Measurements from ENCODE around the gene E2F2.
"Not testable (repeated sequence)": the region's sequence is repeated elsewhere in the genome, so short reads cannot be mapped to it uniquely, and the experiment has no call there.

The E2F2 gene

DNA sequence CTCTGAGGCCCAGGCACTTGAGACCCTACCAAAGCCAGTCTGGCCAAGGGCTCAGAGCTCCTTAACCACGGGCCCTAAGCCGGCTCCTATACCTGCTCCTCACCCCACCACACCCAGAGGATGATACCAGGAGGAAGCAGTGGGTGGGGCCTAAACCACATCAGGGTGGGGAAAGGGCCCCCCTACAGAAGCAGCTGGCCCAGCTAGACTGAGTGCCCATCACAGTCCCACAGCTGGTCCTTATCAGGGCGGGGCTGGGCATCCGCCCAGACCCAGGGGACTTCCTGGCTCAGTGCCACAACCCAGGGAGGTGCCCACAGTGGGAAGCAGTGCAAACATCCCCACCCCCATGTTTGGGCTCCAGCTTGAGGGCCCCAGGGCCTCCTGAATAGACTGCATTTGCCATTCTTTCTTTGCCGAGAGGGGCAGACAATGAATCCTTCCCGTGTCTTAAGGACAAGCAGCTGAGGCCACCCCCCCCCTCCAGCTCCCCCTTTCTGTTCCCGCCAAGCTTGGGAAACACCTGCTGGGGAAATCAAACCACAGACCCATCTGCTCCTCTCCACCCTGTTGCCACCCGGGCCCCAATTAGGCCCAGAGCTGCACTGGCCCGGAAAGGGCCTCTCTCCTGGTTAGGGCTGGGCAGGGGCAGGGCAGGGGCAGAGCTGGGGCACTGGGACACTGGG lies 6.2 kb downstream of the E2F2 start:
- Mint-ChIP-seq H3K27me3 (no peaks in the 10 kb centered on the region), H3K9me3 (no peaks in the 10 kb centered on the region), H3K4me1 (peaks cover 72% of the 10 kb centered on the region), H3K27ac (peak overlapping the region; percentile 86 to 93), H3K4me3 (peak overlapping the region; percentile 72 to 73)
- ATAC-seq (peak; percentile 42), DNase-seq (peak in 1 of 2 donors; percentile 37)

GRCh38 chr1:23524163-23524562 lies 6.9 kb downstream of the E2F2 start:
- Mint-ChIP-seq H3K4me3 (no peak overlapping the region), H3K9me3 (no peaks in the 10 kb centered on the region), H3K27me3 (no peaks in the 10 kb centered on the region), H3K4me1 (peaks cover 65% of the 10 kb centered on the region), H3K27ac (peak overlapping the region in 1 of 2 donors; percentile 46)
- DNase-seq = no peak
- ATAC-seq = no peak

DNA sequence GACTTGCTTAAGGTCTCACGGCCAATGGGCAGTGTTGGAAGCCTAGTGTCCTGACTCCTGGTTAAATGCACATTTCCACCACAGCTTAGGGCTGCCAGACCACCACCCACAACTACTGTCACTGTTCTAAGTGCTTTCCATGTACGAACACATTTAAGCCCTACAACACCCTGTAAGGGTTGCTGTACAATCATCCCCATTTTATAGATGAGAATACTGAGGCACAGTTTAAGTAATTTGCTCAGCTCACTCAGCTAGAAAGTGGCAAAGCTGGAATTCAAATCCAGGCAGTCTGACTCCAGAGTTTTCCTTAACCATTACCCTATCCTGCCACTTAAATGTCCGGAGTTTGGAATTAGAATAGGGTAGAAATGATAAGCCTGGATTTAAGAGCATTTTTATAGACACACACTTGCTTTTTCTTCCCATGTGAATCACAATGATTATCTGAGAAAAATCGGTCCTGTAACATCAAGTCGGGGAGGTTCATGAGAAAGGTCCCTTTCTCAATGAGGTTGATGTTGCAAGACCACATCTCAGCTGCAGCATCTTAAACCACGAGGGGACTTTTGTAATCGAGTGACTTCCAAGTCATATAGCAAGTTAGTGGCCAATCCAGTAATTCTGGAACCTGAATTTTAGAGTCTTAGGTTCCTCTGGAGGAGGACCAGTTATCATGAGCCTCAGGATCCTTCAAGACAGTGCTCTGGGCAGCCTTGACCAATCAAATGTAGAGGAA lies 8.6 kb downstream of the E2F2 start:
- Mint-ChIP-seq H3K9me3 (no peaks in the 10 kb centered on the region), H3K27me3 (no peaks in the 10 kb centered on the region), H3K4me3 (no peak overlapping the region), H3K27ac (no peak overlapping the region), H3K4me1 (peaks cover 47% of the 10 kb centered on the region)
- ATAC-seq (peak; percentile 78), DNase-seq (peak in 1 of 2 donors; percentile 39)

DNA sequence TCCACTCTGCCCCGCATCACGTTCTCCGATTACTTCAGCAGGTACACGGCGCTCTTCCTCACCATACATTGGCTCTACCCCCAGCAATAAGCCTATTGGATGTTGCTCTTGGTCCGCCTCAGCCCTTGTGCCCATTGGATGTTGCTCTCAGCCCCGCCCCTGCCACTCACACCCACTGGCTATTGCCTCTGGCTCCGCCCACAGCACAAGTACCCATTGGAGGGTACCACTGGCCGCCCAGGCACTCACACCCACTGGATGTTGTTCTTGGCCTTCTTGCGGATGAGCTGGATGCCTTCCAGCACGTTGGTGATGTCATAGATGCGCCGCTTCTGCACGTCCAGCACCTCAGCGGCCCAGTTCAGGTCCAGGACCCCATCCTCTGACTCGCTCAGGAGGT lies 9.4 kb downstream of the E2F2 start:
- Mint-ChIP-seq H3K9me3 (no peaks in the 10 kb centered on the region), H3K27me3 (no peaks in the 10 kb centered on the region), H3K4me3 (no peak overlapping the region), H3K27ac (no peak overlapping the region), H3K4me1 (peaks cover 39% of the 10 kb centered on the region)
- ATAC-seq (no peak), DNase-seq (no peak)

GRCh38 chr1:23517581-23517980 lies 13.5 kb downstream of the E2F2 start:
- Mint-ChIP-seq H3K4me3 (no peak overlapping the region), H3K27me3 (no peaks in the 10 kb centered on the region), H3K4me1 (peaks cover 4% of the 10 kb centered on the region), H3K27ac (no peak overlapping the region), H3K9me3 (no peaks in the 10 kb centered on the region)
- ATAC-seq (no peak), DNase-seq (no peak)

DNA sequence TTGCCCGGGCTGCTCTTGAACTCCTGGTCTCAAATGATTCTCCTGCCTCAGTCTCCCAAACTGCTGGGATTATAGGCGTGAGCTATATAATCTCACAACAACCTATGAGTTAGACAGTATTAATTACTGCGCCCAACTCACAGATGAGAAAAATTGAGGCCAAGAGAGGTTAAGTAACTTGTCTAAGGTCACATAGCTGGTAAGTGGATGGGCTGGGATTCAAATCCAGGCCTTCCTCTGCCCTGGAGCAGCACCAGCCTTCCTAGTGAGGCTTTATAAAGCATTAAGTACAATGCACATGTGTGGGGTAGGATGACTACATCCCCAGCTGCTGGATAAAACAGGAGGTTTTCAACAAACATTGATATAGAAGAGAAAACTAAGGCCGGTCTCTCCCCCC lies 15.1 kb downstream of the E2F2 start:
- no peak for DNase-seq
- no peak overlapping the region for H3K27ac Mint-ChIP-seq
- no peak for ATAC-seq
- no peaks in the 10 kb centered on the region for H3K27me3 Mint-ChIP-seq
- H3K4me1 Mint-ChIP-seq = no peaks in the 10 kb centered on the region
- no peak overlapping the region for H3K4me3 Mint-ChIP-seq
- H3K9me3 Mint-ChIP-seq = no peaks in the 10 kb centered on the region

- Mint-ChIP-seq H3K9me3 (no peaks in the 10 kb centered on the region), H3K27me3 (no peaks in the 10 kb centered on the region), H3K27ac (no peak overlapping the region), H3K4me1 (no peaks in the 10 kb centered on the region), H3K4me3 (no peak overlapping the region)
- ATAC-seq = no peak
- no peak for DNase-seq
Measured at GRCh38 chr1:23514111-23514679, 16.8 kb downstream of the E2F2 start.

- Mint-ChIP-seq H3K27ac (no peak overlapping the region), H3K27me3 (no peaks in the 10 kb centered on the region), H3K9me3 (no peaks in the 10 kb centered on the region), H3K4me3 (no peak overlapping the region), H3K4me1 (no peaks in the 10 kb centered on the region)
- no peak for DNase-seq
- no peak for ATAC-seq
Measured at GRCh38 chr1:23509896-23510295, 21.1 kb downstream of the E2F2 start.

GRCh38 chr1:23506376-23507107 lies 24.5 kb downstream of the E2F2 start:
- Mint-ChIP-seq H3K4me3 (no peak overlapping the region), H3K27me3 (no peaks in the 10 kb centered on the region), H3K9me3 (no peaks in the 10 kb centered on the region), H3K4me1 (no peaks in the 10 kb centered on the region), H3K27ac (no peak overlapping the region)
- ATAC-seq (no peak), DNase-seq (no peak)

DNA sequence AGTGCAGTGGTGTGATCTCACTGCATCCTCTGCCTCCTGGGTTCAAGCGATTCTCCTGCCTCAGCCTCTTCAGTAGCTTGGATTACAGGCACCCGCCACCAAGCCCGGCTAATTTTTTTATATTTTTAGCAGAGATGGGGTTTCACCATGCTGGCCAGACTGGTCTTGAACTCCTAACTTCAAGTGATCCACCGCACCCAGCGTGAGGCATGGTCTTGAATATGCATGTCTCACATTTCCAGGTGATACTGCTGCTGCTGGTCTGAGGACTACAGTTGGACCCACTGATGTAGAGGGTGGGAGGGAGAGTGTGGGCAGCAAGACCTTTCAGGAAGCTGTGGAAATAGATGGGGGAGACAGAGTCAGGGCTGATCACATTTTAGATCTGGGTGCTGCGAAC lies 25.2 kb downstream of the E2F2 start:
- ATAC-seq (no peak), DNase-seq (no peak)
- H3K27ac Mint-ChIP-seq = no peak overlapping the region
- no peaks in the 10 kb centered on the region for H3K9me3 Mint-ChIP-seq
- no peaks in the 10 kb centered on the region for H3K27me3 Mint-ChIP-seq
- no peak overlapping the region for H3K4me3 Mint-ChIP-seq
- H3K4me1 Mint-ChIP-seq = no peaks in the 10 kb centered on the region

DNA sequence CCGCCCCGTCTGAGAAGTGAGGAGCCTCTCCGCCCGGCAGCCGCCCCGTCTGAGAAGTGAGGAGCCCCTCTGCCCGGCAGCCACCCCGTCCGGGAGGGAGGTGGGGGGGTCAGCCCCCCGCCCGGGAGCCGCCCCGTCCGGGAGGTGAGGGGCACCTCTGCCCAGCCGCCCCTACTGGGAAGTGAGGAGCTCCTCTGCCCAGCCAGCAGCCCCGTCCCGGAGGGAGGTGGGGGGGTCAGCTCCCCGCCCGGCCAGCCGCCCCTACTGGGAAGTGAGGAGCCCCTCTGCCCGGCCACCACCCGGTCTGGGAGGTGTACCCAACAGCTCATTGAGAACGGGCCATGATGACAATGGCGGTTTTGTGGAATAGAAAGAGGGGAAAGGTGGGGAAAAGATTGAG lies 26.9 kb downstream of the E2F2 start:
- H3K27me3 Mint-ChIP-seq, H3K4me1 Mint-ChIP-seq, H3K9me3 Mint-ChIP-seq, DNase-seq, H3K4me3 Mint-ChIP-seq, ATAC-seq, H3K27ac Mint-ChIP-seq: not testable (repeated sequence)

GRCh38 chr1:23502951-23503350 lies 28.1 kb downstream of the E2F2 start:
- no peak overlapping the region for H3K27ac Mint-ChIP-seq
- H3K27me3 Mint-ChIP-seq = no peaks in the 10 kb centered on the region
- DNase-seq = no peak
- no peak overlapping the region for H3K4me3 Mint-ChIP-seq
- no peak for ATAC-seq
- no peaks in the 10 kb centered on the region for H3K4me1 Mint-ChIP-seq
- no peaks in the 10 kb centered on the region for H3K9me3 Mint-ChIP-seq

DNA sequence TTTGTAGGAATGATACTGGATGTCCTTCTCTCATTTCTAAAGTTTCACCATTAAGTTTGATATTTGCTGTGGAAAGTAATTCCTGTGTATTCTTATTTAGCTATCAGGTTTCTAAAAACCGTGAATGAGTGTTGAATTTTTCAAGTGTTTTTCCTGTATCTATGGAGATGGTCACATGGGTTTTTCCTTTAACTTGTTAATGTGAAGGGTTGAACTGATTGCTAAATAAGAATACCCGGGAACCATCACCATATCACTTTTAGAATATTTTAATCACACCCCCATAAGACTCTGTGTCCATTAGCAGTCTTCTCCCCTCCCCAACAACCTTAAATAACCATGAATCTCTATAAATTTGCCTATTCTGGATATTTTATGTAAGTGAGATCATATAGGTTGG lies 30.6 kb downstream of the E2F2 start:
- Mint-ChIP-seq H3K9me3 (no peaks in the 10 kb centered on the region), H3K4me3 (no peak overlapping the region), H3K27me3 (no peaks in the 10 kb centered on the region), H3K27ac (no peak overlapping the region), H3K4me1 (no peaks in the 10 kb centered on the region)
- DNase-seq (no peak), ATAC-seq (no peak)

DNA sequence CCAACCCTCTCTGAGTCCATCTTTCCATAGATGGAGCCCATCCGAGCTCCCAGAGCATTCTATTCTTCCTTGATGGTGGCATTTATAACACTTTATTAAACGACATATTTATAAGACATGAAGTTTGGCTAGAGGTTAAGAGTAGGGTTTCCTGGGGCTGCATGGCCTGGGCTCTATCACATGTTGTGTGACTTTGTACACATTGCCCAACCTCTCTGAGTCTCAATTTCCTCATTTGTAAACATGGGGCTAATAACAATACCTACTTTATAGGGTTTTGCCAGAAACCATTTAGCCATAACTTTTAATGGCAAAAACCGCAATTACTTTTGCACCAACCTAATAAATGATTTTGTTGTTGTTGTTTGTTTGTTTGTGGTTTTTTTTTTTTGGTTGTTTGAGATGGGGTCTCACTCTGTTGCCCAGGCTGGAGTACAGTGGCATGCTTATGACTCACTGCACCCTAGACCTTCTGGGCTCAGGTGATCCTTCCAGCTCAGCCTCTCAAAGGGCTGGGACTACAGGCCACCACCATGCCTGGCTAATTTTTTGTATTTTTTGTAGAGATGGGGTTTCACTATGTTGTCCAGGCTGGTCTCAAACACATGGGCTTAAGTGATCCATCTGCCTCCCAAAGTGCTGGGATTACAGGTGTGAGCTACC lies 33.1 kb downstream of the E2F2 start:
- ATAC-seq (no peak), DNase-seq (no peak)
- no peak overlapping the region for H3K27ac Mint-ChIP-seq
- H3K4me3 Mint-ChIP-seq = no peak overlapping the region
- H3K27me3 Mint-ChIP-seq = no peaks in the 10 kb centered on the region
- H3K4me1 Mint-ChIP-seq = no peaks in the 10 kb centered on the region
- H3K9me3 Mint-ChIP-seq = no peaks in the 10 kb centered on the region

GRCh38 chr1:23496490-23497181 lies 34.4 kb downstream of the E2F2 start:
- ATAC-seq = no peak
- H3K27me3 Mint-ChIP-seq = no peaks in the 10 kb centered on the region
- H3K4me3 Mint-ChIP-seq = no peak overlapping the region
- no peaks in the 10 kb centered on the region for H3K4me1 Mint-ChIP-seq
- H3K9me3 Mint-ChIP-seq = no peaks in the 10 kb centered on the region
- H3K27ac Mint-ChIP-seq = no peak overlapping the region
- DNase-seq = no peak
